ENCODE measurements around the gene RASSF8.

The RASSF8 gene

DNA sequence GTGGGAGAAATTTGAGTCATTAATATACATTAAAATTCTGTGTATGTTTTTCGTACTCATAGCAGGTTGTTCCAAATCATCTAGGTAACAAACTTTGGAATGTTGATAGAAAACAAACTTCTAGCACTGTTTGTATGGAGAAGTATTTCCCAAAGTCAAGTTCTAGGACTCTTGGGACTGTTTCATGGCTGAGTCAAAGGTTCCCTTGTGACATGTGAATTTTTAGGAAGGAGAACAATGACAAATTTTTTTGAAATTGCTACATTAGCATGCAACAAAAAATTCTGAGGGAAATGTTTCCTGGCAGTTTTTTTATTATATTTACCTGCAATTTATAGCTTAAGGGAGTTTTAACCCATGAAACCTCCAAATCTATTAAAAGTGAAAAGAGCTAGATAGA lies 73.8 kb downstream of the RASSF8 start:
- H3K4me3 ChIP-seq (ENCODE audit: low read length), result no peak overlapping the region
- DNase-seq (ENCODE audit: low read depth), result no peak
- TF ChIP-seq, protein P1, sequence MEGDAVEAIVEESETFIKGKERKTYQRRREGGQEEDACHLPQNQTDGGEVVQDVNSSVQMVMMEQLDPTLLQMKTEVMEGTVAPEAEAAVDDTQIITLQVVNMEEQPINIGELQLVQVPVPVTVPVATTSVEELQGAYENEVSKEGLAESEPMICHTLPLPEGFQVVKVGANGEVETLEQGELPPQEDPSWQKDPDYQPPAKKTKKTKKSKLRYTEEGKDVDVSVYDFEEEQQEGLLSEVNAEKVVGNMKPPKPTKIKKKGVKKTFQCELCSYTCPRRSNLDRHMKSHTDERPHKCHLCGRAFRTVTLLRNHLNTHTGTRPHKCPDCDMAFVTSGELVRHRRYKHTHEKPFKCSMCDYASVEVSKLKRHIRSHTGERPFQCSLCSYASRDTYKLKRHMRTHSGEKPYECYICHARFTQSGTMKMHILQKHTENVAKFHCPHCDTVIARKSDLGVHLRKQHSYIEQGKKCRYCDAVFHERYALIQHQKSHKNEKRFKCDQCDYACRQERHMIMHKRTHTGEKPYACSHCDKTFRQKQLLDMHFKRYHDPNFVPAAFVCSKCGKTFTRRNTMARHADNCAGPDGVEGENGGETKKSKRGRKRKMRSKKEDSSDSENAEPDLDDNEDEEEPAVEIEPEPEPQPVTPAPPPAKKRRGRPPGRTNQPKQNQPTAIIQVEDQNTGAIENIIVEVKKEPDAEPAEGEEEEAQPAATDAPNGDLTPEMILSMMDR (conservative IDR thresholded peaks at IDR 0.05; ENCODE audit: low read depth, low read length), result no peak

DNA sequence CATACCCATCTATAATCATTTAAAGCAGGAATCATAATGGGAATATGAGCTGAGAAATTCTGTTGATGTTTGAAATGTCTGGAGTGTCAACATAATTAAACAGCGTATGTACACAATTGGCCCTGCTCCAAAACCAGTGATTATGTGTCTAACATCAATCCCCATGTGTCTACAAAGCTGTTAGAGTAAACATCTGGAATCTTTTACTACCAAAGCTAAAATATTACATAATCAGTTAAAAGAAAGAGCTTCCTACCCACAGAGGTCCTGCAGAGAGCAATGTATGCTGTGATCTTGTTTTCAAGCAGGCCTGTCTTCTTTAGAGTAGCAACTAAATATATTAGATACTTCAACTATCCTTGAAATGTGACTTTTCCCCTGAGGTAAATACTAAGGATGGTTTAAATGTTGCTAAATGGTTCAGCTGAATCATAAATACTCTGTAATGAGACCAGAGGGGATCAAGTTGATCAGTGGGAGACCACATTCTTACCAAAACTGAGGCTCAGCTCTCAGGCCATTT lies 74.3 kb downstream of the RASSF8 start:
- H3K4me3 ChIP-seq (ENCODE audit: low read length), result no peak overlapping the region
- TF ChIP-seq, protein P1 (conservative IDR thresholded peaks at IDR 0.05; ENCODE audit: low read depth, low read length), result no peak
- no peak for DNase-seq (ENCODE audit: low read depth)

DNA sequence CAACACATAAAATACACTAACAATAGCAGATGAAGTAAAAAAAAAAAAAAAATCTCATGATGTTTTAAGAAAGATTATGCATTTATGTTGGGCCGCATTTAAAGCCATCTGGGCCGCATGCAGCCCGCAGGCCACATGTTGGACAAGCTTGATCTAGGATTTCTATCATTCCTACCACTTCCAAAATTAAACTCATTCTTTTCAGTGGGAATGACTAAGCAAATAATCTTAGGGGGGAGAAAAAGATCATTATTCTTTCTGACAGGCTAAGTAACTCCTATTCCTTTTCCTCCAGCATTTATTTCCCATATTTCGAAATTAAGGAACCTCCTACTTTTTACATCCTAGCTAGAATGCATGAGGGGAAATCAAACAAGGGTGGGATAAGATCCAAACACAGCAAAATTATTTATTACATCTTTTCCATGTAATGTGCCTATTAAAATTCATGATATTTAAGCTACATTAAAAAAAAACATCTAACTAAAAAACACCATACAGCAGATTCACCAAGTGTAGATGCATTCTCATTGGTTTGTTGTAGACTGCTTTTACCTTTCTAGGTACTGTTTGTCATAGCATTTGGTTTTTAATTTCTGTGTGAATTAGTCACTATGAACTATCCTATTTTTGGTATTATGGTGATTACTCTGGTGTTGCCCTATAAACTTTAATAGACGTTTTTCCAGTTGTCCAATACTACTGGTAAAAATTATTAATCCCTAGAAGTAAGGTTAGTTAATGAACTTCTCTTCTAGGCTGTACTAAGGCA lies 76.1 kb downstream of the RASSF8 start:
- no peak for DNase-seq (ENCODE audit: low read depth)
- TF ChIP-seq, protein P1 (conservative IDR thresholded peaks at IDR 0.05; ENCODE audit: low read depth, low read length), result no peak
- H3K4me3 ChIP-seq (ENCODE audit: low read length), result no peak overlapping the region

DNA sequence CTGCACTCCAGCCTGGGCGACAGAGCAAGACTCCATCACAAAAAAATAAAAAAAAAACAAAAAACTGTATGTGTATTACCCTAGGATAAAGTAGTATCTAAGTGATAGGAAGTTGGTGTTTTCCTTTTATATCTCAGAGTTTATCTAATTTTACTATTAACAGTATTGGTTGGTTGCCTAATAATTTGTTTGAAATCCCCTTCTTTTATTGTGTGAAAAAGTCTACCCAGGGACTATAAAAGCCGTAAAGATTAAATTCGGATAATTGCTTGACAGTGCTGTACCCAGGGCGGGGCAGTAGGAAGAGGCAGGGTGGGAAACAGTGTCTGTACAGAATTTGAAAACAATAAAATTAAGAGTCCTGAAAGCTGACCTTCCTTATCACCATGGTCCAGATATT lies 78.4 kb downstream of the RASSF8 start:
- TF ChIP-seq, protein P1 (conservative IDR thresholded peaks at IDR 0.05; ENCODE audit: low read depth, low read length), result no peak
- DNase-seq (ENCODE audit: low read depth), result no peak
- H3K4me3 ChIP-seq (ENCODE audit: low read length), result no peak overlapping the region

DNA sequence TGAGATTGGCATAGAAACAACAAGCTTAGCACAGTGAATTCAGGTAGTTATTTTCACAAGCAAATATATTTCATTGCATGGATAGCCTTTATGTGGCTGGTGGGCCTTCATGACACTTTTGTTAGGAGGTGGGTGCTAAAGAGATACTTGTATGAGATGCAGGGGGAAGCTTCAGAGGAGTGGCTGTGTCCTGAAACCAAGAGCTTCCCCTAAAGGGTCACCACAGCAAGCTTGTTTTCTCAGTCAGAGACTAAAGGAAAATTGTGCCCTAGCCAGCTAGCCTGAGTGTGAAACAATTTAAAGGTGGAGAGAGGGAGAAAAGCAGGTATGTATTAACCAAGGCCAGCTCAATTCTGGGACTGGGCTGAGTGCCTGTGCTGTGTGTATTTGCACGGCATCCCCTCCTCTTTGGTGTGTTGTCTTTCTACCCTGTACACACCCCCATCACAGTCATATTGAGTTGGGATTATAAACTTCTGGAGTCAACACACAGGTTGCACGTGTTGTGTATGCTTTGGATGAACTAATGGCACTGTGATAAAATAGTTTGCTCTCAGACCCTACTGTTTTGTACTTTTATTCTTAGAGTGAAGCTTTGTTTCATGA lies 79.2 kb downstream of the RASSF8 start:
- DNase-seq (ENCODE audit: low read depth), result no peak
- H3K4me3 ChIP-seq (ENCODE audit: low read length), result no peak overlapping the region
- TF ChIP-seq, protein P1 (conservative IDR thresholded peaks at IDR 0.05; ENCODE audit: low read depth, low read length), result no peak

DNA sequence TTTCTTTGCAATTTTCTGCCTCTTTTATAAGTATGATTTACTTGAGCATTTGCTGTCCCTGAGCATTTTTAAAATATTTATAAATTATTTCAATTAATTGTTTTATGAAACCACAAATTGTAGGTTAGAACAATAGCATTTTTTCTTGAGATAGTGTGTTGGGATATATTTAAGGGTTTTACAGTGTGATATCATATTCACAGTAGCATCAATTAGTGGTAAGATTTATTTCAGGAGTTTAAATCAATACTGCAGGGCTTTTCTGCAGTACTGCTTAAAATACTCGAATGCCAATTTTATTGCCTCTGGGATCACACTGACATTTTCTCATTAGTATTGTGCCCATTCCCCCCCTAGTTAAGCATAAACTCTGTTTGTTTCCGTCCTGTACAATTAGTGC lies 84.2 kb downstream of the RASSF8 start:
- H3K4me3 ChIP-seq (ENCODE audit: low read length), result no peak overlapping the region
- TF ChIP-seq, protein P1 (conservative IDR thresholded peaks at IDR 0.05; ENCODE audit: low read depth, low read length), result no peak
- DNase-seq (ENCODE audit: low read depth), result no peak

Data from retinal pigment epithelial cell (primary cell).